K562 (cell line): Measurements from ENCODE around the gene LIN9.

ENCODE experiments used
- CREB1 ChIP-seq, 2 experiments: sonication (generic) in 1 of 2; formaldehyde crosslinking in 1 of 2; IDR thresholded peaks; 2 replicates each; pipeline versions ENCODE4 v1.6.1 to v1.8.0; 2012 to 2022; ENCODE audit warnings: inconsistent platforms in 1 of 2, mild to moderate bottlenecking in 1 of 2, missing genetic modification reagents in 1 of 2, moderate library complexity in 1 of 2
- FOSL1 ChIP-seq: fragments of 200-800 bp; sonication (Bioruptor generic); conservative IDR thresholded peaks from 2 replicates; pipeline ENCODE4 v1.6.1; 2016; ENCODE audit warnings: missing genetic modification characterization, missing compliant biosample characterization
- SMARCC2 ChIP-seq: fragments of 450-650 bp; IDR thresholded peaks from 2 replicates; pipeline ENCODE4 v1.6.1; 2017; ENCODE audit warnings: antibody characterized with exemption, moderate library complexity, mild to moderate bottlenecking, low read depth
- ZC3H11A ChIP-seq: IDR thresholded peaks from 2 replicates; pipeline ENCODE4 v1.6.1; 2012; ENCODE audit warnings: low read depth, low read length, improper control_type of control experiment
- ZNF121 ChIP-seq: sonication (generic); formaldehyde crosslinking; conservative IDR thresholded peaks from 2 replicates; pipeline ENCODE4 v1.8.0; 2022; ENCODE audit warnings: missing genetic modification reagents
- TF ChIP-seq, protein P1 (sequence below): sonication (generic); formaldehyde crosslinking; IDR thresholded peaks from 2 replicates; pipeline ENCODE4 v1.9.0; 2022; ENCODE audit warnings: mild to moderate bottlenecking, missing genetic modification reagents

DNA sequence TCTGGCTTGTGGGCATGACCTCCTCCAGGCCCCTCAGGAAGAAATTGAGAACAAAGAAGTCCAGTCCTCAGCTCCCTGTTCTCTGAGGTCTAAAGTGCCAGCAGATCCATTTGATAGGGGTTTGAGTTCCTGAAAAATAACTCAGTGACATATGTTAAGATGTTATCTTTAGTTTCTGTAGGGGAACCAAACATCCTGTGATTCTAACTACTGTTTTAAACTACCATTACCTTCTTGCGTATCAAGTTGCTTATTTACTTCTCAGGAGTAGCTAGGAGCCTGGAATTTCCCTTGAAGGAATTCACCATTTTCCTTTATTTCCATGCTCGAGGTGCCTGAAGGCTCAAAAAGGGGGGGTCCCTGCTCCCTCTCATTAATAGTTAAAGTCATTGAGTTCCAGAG is 18.8 kb upstream of the LIN9 start:
- no peak for TF ChIP-seq ZNF121 (CRISPR knock-in tag)
- no peak for TF ChIP-seq FOSL1
- TF ChIP-seq ZC3H11A, result no peak
- no peak for TF ChIP-seq CREB1 (IDR thresholded peaks at IDR 0.05)
- no peak for TF ChIP-seq CREB1 (CRISPR knock-in tag; IDR thresholded peaks at IDR 0.05)
- TF ChIP-seq SMARCC2, result no peak
- TF ChIP-seq, protein P1, sequence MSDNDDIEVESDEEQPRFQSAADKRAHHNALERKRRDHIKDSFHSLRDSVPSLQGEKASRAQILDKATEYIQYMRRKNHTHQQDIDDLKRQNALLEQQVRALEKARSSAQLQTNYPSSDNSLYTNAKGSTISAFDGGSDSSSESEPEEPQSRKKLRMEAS, result no peak
